Subcutaneous abdominal adipose tissue (tissue), 5 donors: Measurements from ENCODE around the gene ANKRD13D.

ENCODE experiments used
- H3K27ac ChIP-seq: one replicate; pipeline ENCODE4 v1.7.0; 2013; ENCODE audit warnings: low read depth, mild to moderate bottlenecking, inconsistent platforms, low read length, moderate library complexity
- H3K27me3 ChIP-seq, 5 donors: one replicate each; pipeline ENCODE4 v1.7.0; 2013; ENCODE audit warnings: low read length in 5 of 5, inconsistent platforms in 1 of 5; ENCODE audit not compliant: control insufficient read depth in 5 of 5, insufficient read depth in 4 of 5
- H3K36me3 ChIP-seq, 5 donors: one replicate each; pipeline ENCODE4 v1.7.0; 2013; ENCODE audit warnings: low read length in 5 of 5; ENCODE audit not compliant: control insufficient read depth in 5 of 5, insufficient read depth in 5 of 5
- H3K4me1 ChIP-seq, 5 donors: one replicate each; pipeline ENCODE4 v1.7.0; 2013; ENCODE audit warnings: low read length in 5 of 5, mild to moderate bottlenecking in 3 of 5, moderate library complexity in 1 of 5; ENCODE audit not compliant: control insufficient read depth in 5 of 5, insufficient read depth in 5 of 5
- H3K4me3 ChIP-seq, 5 donors: one replicate each; pipeline ENCODE4 v1.7.0; 2013; ENCODE audit warnings: low read length in 5 of 5, low read depth in 1 of 5
- H3K9ac ChIP-seq, 5 donors: one replicate each; pipeline ENCODE4 v1.7.0; 2013; ENCODE audit warnings: low read length in 5 of 5, mild to moderate bottlenecking in 4 of 5, moderate library complexity in 3 of 5
- H3K9me3 ChIP-seq, 5 donors: one replicate each; pipeline ENCODE4 v1.7.0; 2013; ENCODE audit warnings: low read length in 5 of 5; ENCODE audit not compliant: control insufficient read depth in 5 of 5
- donor health status: healthy.
- donor health status: healthy.
- donor health status: healthy.
- donor health status: healthy.
- donor health status: healthy.

ANKRD13D gene

GRCh38 chr11:67287355-67288197 lies 1.5 kb upstream of the ANKRD13D start:
- Histone ChIP-seq H3K36me3 (peaks cover 0 to 63% (median 55%) of the 10 kb centered on the region in 5 donors), H3K4me3 (peak overlapping the region in 4 of 5 donors; percentile 45 to 80 (median 74)), H3K27me3 (no peaks in the 10 kb centered on the region), H3K9ac (peak overlapping the region; percentile 17 to 79 (median 64)), H3K4me1 (peaks cover 9 to 86% (median 67%) of the 10 kb centered on the region in 5 donors), H3K27ac (peak overlapping the region; percentile 97), H3K9me3 (no peaks in the 10 kb centered on the region)

GRCh38 chr11:67288198-67288451 lies 978 bp upstream of the ANKRD13D start:
- Histone ChIP-seq H3K36me3 (peaks cover 0 to 58% (median 50%) of the 10 kb centered on the region in 5 donors), H3K27me3 (no peaks in the 10 kb centered on the region), H3K9ac (peak overlapping the region; percentile 17 to 79 (median 64)), H3K9me3 (no peaks in the 10 kb centered on the region), H3K4me3 (peak overlapping the region in 4 of 5 donors; percentile 45 to 80 (median 74)), H3K27ac (peak overlapping the region; percentile 97), H3K4me1 (peaks cover 9 to 80% (median 61%) of the 10 kb centered on the region in 5 donors)

- Histone ChIP-seq H3K4me1 (peaks cover 9 to 75% (median 60%) of the 10 kb centered on the region in 5 donors), H3K4me3 (peak overlapping the region; percentile 45 to 80 (median 77)), H3K9ac (peak overlapping the region; percentile 17 to 79 (median 64)), H3K27ac (peak overlapping the region; percentile 97), H3K27me3 (no peaks in the 10 kb centered on the region), H3K36me3 (peaks cover 0 to 54% (median 45%) of the 10 kb centered on the region in 5 donors), H3K9me3 (no peaks in the 10 kb centered on the region)
Observed at GRCh38 chr11:67288452-67289225, 464 bp upstream of the ANKRD13D start.

- Histone ChIP-seq H3K4me1 (peaks cover 9 to 65% (median 54%) of the 10 kb centered on the region in 5 donors), H3K36me3 (peaks cover 0 to 46% (median 33%) of the 10 kb centered on the region in 5 donors), H3K4me3 (peak overlapping the region; percentile 53 to 74 (median 70)), H3K9ac (peak overlapping the region in 3 of 5 donors; percentile 35 to 80 (median 53)), H3K27ac (no peak overlapping the region), H3K27me3 (no peaks in the 10 kb centered on the region), H3K9me3 (no peaks in the 10 kb centered on the region)
Observed at GRCh38 chr11:67289651-67290479, 762 bp downstream of the ANKRD13D start.

GRCh38 chr11:67290801-67291200 lies 1.7 kb downstream of the ANKRD13D start:
- Histone ChIP-seq H3K27me3 (no peaks in the 10 kb centered on the region), H3K27ac (no peak overlapping the region), H3K4me3 (peak overlapping the region in 3 of 5 donors; percentile 53 to 74 (median 68)), H3K36me3 (peaks cover 1 to 38% (median 25%) of the 10 kb centered on the region in 5 donors), H3K9me3 (peaks cover 0 to 5% (median 2%) of the 10 kb centered on the region in 5 donors), H3K9ac (peak overlapping the region in 1 of 5 donors; percentile 53), H3K4me1 (peaks cover 9 to 58% (median 50%) of the 10 kb centered on the region in 5 donors)

GRCh38 chr11:67291481-67292381 lies 2.6 kb downstream of the ANKRD13D start:
- Histone ChIP-seq H3K4me1 (peaks cover 9 to 50% (median 41%) of the 10 kb centered on the region in 5 donors), H3K36me3 (peaks cover 5 to 29% (median 24%) of the 10 kb centered on the region in 5 donors), H3K4me3 (peak overlapping the region in 1 of 5 donors; percentile 22)

GRCh38 chr11:67292671-67293070 lies 3.6 kb downstream of the ANKRD13D start:
- H3K4me3 ChIP-seq, result no peak overlapping the region
- peaks cover 0 to 9% (median 5%) of the 10 kb centered on the region in 5 donors for H3K9me3 ChIP-seq
- H3K27me3 ChIP-seq, result no peaks in the 10 kb centered on the region
- H3K9ac ChIP-seq, result no peak overlapping the region
- H3K27ac ChIP-seq, result no peak overlapping the region
- peaks cover 5 to 25% (median 20%) of the 10 kb centered on the region in 5 donors for H3K36me3 ChIP-seq
- H3K4me1 ChIP-seq, result peaks cover 6 to 41% (median 33%) of the 10 kb centered on the region in 5 donors

More at GRCh38 chr11:67291481-67292381, 2.6 kb downstream of the ANKRD13D start:
- Histone ChIP-seq H3K9me3 (peaks cover 0 to 9% (median 5%) of the 10 kb centered on the region in 5 donors), H3K27ac (no peak overlapping the region), H3K27me3 (no peaks in the 10 kb centered on the region), H3K9ac (no peak overlapping the region)

GRCh38 chr11:67293090-67293489 lies 4.0 kb downstream of the ANKRD13D start:
- Histone ChIP-seq H3K9me3 (peaks cover 0 to 9% (median 5%) of the 10 kb centered on the region in 5 donors), H3K9ac (no peak overlapping the region), H3K4me3 (no peak overlapping the region), H3K4me1 (peaks cover 2 to 37% (median 29%) of the 10 kb centered on the region in 5 donors), H3K27ac (no peak overlapping the region), H3K27me3 (no peaks in the 10 kb centered on the region), H3K36me3 (peaks cover 5 to 25% (median 20%) of the 10 kb centered on the region in 5 donors)
